ENCODE measurements around the gene ELMO1.

The ELMO1 gene

DNA sequence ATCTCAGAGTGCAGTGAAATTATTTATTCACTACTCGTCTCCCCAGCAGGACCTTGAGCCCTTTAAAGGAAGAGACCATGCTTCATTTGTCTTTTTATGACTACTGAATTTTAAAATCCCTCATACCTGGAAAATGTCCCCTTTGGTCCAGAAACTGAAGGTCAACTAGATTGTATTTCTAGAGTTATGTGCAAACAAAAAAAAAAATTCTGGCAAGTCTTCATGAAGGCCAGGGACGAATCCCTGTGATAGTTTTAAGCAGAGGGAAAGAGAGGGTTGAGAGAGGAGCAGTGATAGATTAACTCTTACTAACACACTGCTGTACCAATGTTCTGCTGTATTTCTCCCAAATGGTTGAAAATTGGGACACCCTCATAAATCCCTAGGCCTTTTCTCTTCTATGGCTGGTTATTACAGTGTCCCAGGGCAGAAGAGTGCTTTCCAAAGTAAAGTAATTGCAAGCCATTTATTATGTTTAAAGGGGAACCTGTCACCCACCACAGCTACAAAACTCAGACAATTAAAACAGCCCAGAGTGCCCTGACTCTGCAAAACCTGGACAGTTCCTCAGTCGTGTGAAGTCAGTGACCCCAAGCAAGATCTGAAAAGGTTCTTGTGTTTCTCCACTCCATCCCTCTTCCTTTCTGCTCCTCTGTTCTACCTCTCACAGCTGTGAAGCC, 541.6 kb downstream of the ELMO1 start:
- no peaks in the 10 kb centered on the region for H3K4me1 ChIP-seq (ENCODE audit: control insufficient read depth, insufficient read depth, low read length, poor library complexity, severe bottlenecking)
- DNase-seq = no peak
- H3K36me3 ChIP-seq (ENCODE audit: control insufficient read depth, insufficient read depth, low read length) = no peaks in the 10 kb centered on the region

DNA sequence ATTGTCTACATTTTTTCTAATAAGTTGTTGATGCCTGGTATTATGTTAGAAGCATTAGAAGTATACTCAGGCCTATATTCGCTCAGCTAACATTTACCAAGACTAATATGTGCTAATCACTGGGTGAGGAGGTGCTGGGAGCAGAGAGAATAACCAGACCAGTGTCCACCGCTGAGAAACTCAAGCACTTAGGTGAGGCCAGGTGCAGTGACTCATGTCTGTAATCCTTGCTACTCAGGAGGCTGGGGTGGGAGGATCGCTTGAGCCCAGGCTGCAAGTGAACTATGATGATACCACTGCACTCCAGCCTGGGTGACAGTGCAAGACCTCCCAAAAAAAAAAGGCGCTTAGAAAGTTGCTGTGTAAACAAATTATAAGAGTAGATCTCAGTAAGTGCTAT, 542.2 kb downstream of the ELMO1 start:
- DNase-seq = no peak
- H3K36me3 ChIP-seq (ENCODE audit: control insufficient read depth, insufficient read depth, low read length) = no peaks in the 10 kb centered on the region
- H3K27me3 ChIP-seq (replicated peaks; ENCODE audit: control insufficient read depth, insufficient read depth, low read length, poor library complexity, severe bottlenecking) = no peaks in the 10 kb centered on the region
- no peak overlapping the region for H3K4me3 ChIP-seq (ENCODE audit: insufficient read depth, low read depth, low read length, poor library complexity, severe bottlenecking)
- no peaks in the 10 kb centered on the region for H3K9me3 ChIP-seq (ENCODE audit: control insufficient read depth, low read length)
- no peaks in the 10 kb centered on the region for H3K4me1 ChIP-seq (ENCODE audit: control insufficient read depth, insufficient read depth, low read length, poor library complexity, severe bottlenecking)
- H3K27ac ChIP-seq (ENCODE audit: insufficient read depth, low read length, poor library complexity, severe bottlenecking) = no peak overlapping the region

More for the DNA sequence above, 541.6 kb downstream of the ELMO1 start:
- Histone ChIP-seq H3K27me3 (replicated peaks; ENCODE audit: control insufficient read depth, insufficient read depth, low read length, poor library complexity, severe bottlenecking) (no peaks in the 10 kb centered on the region), H3K9me3 (ENCODE audit: control insufficient read depth, low read length) (no peaks in the 10 kb centered on the region), H3K4me3 (ENCODE audit: insufficient read depth, low read depth, low read length, poor library complexity, severe bottlenecking) (no peak overlapping the region), H3K27ac (ENCODE audit: insufficient read depth, low read length, poor library complexity, severe bottlenecking) (no peak overlapping the region)

DNA sequence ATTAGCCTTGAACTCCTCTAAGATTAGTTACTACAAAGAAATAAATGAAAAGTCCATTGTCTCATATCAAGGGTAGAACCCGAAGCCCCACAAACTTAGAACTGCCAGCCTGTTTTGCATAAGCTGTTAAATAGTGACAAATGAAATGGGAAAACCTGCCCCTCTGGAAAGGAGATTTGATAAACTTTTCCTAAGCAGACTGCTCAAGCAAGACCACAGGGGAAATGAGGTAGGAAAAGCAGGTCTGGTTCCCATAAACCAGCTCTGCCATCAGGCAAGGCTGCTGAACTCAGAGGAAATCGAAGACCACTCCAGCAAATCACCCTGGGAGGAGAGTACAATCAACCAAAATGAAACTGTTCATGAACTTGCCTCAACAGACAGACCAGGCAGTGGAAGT, 542.8 kb downstream of the ELMO1 start:
- Histone ChIP-seq H3K27me3 (replicated peaks; ENCODE audit: control insufficient read depth, insufficient read depth, low read length, poor library complexity, severe bottlenecking) (no peaks in the 10 kb centered on the region), H3K4me1 (ENCODE audit: control insufficient read depth, insufficient read depth, low read length, poor library complexity, severe bottlenecking) (no peaks in the 10 kb centered on the region), H3K9me3 (ENCODE audit: control insufficient read depth, low read length) (no peaks in the 10 kb centered on the region), H3K36me3 (ENCODE audit: control insufficient read depth, insufficient read depth, low read length) (no peaks in the 10 kb centered on the region), H3K4me3 (ENCODE audit: insufficient read depth, low read depth, low read length, poor library complexity, severe bottlenecking) (no peak overlapping the region), H3K27ac (ENCODE audit: insufficient read depth, low read length, poor library complexity, severe bottlenecking) (no peak overlapping the region)
- no peak for DNase-seq

DNA sequence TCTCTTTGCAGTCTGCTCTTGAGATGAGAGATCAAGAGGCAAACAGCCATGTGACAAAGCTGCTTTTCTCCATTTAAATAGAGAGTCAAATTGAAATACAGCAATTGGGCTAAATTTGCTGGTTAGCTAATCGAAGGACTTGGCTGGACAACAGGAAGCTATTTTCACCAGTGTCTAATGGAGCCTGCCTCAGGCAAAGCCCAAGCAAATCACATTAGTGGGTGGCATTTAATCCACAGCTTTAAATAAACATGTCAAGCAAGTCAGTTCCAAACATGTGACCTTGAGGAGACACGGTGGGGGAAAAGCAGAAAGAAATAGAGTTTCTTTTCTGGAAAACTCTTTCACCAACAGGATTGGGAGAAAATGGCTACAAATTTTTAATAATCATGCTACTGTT, 543.9 kb downstream of the ELMO1 start:
- DNase-seq = no peak
- no peaks in the 10 kb centered on the region for H3K36me3 ChIP-seq (ENCODE audit: control insufficient read depth, insufficient read depth, low read length)
- H3K27me3 ChIP-seq (replicated peaks; ENCODE audit: control insufficient read depth, insufficient read depth, low read length, poor library complexity, severe bottlenecking) = no peaks in the 10 kb centered on the region
- H3K4me1 ChIP-seq (ENCODE audit: control insufficient read depth, insufficient read depth, low read length, poor library complexity, severe bottlenecking) = no peaks in the 10 kb centered on the region
- no peaks in the 10 kb centered on the region for H3K9me3 ChIP-seq (ENCODE audit: control insufficient read depth, low read length)
- no peak overlapping the region for H3K27ac ChIP-seq (ENCODE audit: insufficient read depth, low read length, poor library complexity, severe bottlenecking)
- no peak overlapping the region for H3K4me3 ChIP-seq (ENCODE audit: insufficient read depth, low read depth, low read length, poor library complexity, severe bottlenecking)

DNA sequence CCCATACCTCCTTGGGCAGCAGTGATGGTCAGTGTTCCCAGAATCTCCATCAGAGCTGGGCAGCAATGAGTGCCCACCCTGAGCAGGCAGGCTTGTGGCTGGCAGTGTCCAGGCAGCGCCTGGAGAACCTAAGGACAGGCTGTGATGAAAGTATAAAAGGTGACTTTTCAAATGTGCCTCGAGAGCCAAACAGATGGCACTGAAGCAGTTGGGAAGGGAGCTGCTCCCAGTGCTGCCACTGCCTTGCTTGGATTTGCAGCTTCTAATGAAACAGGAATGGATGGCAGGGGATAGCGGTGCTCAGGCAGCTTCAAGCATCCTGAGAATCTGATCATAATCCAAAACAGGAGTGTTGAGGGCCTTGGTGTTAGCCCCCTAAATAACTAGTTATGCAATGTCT, 544.6 kb downstream of the ELMO1 start:
- H3K27ac ChIP-seq (ENCODE audit: insufficient read depth, low read length, poor library complexity, severe bottlenecking) = no peak overlapping the region
- H3K27me3 ChIP-seq (replicated peaks; ENCODE audit: control insufficient read depth, insufficient read depth, low read length, poor library complexity, severe bottlenecking) = no peaks in the 10 kb centered on the region
- DNase-seq = no peak
- H3K9me3 ChIP-seq (ENCODE audit: control insufficient read depth, low read length) = no peaks in the 10 kb centered on the region
- no peak overlapping the region for H3K4me3 ChIP-seq (ENCODE audit: insufficient read depth, low read depth, low read length, poor library complexity, severe bottlenecking)
- H3K4me1 ChIP-seq (ENCODE audit: control insufficient read depth, insufficient read depth, low read length, poor library complexity, severe bottlenecking) = no peaks in the 10 kb centered on the region
- no peaks in the 10 kb centered on the region for H3K36me3 ChIP-seq (ENCODE audit: control insufficient read depth, insufficient read depth, low read length)

DNA sequence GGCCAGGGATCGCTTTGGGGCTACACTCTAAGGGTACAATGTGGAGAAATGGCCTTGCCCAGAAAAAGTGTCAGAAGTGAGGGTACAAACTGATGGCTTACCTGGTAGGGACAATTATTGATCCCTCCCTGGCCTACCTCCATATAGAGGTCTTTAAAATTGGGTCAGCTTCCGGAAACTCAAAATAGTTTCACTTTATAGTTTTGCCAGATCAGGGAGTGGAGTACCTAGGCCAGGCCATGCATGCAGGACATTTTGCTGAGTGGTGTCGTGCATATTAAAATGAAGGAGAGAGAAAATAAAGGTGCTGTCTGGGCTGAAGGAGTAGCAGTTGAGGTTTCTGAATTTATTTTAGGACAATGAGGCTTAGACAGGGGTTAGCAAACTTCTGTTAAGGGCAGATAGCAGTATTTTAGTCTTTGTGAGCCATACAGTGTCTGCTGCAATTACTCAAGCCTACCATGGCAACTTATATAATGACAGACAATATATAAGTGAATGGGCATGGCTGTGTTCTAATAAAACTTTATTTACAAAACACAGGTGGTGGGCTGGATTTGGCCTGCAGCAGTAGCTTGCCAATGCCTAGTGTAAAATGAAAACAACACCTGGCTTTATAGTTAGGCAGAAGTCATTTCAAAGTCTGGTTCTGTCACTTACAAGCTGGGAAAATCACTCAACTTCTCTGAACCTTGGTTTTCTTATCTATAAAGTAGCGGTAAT, 547.5 kb downstream of the ELMO1 start:
- H3K27ac ChIP-seq (ENCODE audit: insufficient read depth, low read length, poor library complexity, severe bottlenecking) = no peak overlapping the region
- no peaks in the 10 kb centered on the region for H3K4me1 ChIP-seq (ENCODE audit: control insufficient read depth, insufficient read depth, low read length, poor library complexity, severe bottlenecking)
- DNase-seq = no peak
- H3K36me3 ChIP-seq (ENCODE audit: control insufficient read depth, insufficient read depth, low read length) = no peaks in the 10 kb centered on the region
- H3K27me3 ChIP-seq (replicated peaks; ENCODE audit: control insufficient read depth, insufficient read depth, low read length, poor library complexity, severe bottlenecking) = no peaks in the 10 kb centered on the region
- no peak overlapping the region for H3K4me3 ChIP-seq (ENCODE audit: insufficient read depth, low read depth, low read length, poor library complexity, severe bottlenecking)
- H3K9me3 ChIP-seq (ENCODE audit: control insufficient read depth, low read length) = no peaks in the 10 kb centered on the region

DNA sequence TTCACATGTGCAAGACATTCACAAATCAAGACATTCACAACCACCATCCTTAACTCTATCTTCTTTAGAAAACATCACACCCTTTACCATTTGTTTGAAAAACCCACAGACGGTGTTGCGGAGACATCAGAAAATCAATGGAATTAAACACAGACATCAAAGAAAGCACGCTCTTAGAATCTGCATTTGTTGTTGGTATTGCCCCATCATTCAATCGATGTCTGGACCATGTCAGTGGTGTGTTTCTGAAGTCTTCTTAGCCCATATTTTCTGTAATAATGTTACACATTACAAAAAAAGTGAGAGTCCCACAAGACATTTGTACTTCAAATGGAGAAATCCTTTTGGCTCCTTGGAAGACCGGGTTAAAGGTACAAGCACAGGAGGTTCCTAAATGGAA, 550.5 kb downstream of the ELMO1 start:
- Histone ChIP-seq H3K27ac (ENCODE audit: insufficient read depth, low read length, poor library complexity, severe bottlenecking) (no peak overlapping the region), H3K4me3 (ENCODE audit: insufficient read depth, low read depth, low read length, poor library complexity, severe bottlenecking) (no peak overlapping the region), H3K36me3 (ENCODE audit: control insufficient read depth, insufficient read depth, low read length) (peaks cover 19% of the 10 kb centered on the region), H3K9me3 (ENCODE audit: control insufficient read depth, low read length) (no peaks in the 10 kb centered on the region), H3K27me3 (replicated peaks; ENCODE audit: control insufficient read depth, insufficient read depth, low read length, poor library complexity, severe bottlenecking) (no peaks in the 10 kb centered on the region), H3K4me1 (ENCODE audit: control insufficient read depth, insufficient read depth, low read length, poor library complexity, severe bottlenecking) (no peaks in the 10 kb centered on the region)
- DNase-seq = no peak

DNA sequence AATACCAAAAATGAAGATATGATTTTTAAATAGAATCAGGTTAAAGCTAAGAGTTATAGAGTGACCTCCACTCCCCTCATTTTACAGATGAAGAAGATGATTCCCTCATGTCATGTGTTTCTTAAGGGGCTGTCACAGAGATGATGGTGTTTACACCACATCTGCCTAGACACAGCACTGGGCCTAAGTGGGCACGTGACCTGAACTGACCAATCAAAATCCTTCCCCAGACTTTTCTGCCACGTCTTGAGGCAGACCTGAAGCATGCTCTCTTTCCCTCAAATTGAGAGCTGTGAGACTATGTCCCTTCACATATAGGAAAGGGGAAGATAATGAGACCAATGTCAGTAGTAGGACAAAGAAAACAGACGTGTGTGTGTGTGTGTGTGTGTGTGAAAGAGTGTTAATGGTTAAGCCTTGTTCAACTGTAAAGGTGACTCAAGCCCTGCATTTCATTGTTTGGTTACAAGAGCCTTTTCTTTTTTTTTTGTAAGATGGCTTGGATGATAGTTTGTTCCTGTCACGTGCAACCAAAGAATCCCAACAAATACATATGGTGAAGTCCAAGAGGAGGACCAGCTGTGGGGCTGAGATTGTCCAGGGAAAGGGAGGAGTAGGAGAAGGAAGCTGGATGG, 551.6 kb downstream of the ELMO1 start:
- Histone ChIP-seq H3K4me1 (ENCODE audit: control insufficient read depth, insufficient read depth, low read length, poor library complexity, severe bottlenecking) (no peaks in the 10 kb centered on the region), H3K27ac (ENCODE audit: insufficient read depth, low read length, poor library complexity, severe bottlenecking) (no peak overlapping the region), H3K36me3 (ENCODE audit: control insufficient read depth, insufficient read depth, low read length) (peaks cover 29% of the 10 kb centered on the region), H3K27me3 (replicated peaks; ENCODE audit: control insufficient read depth, insufficient read depth, low read length, poor library complexity, severe bottlenecking) (no peaks in the 10 kb centered on the region), H3K4me3 (ENCODE audit: insufficient read depth, low read depth, low read length, poor library complexity, severe bottlenecking) (no peak overlapping the region), H3K9me3 (ENCODE audit: control insufficient read depth, low read length) (no peaks in the 10 kb centered on the region)
- no peak for DNase-seq

DNA sequence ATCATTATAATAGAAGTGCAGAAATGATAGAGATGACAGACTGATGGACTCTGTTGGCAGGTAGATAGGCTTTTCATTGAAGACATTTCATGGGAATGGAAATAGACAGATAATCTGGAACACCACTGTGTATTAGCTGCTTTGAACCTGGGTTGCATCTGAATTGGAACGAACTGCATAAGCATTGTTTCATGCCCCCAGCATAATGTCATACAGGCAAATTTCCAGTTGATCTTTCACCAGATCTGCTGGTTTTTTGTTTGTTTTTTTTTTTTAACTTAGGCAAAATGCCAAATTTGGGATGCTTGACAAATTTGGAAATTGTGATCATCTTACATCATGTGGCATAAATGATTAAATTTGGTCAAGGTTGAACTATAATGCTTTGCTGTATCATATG, 552.2 kb downstream of the ELMO1 start:
- Histone ChIP-seq H3K27me3 (replicated peaks; ENCODE audit: control insufficient read depth, insufficient read depth, low read length, poor library complexity, severe bottlenecking) (no peaks in the 10 kb centered on the region), H3K27ac (ENCODE audit: insufficient read depth, low read length, poor library complexity, severe bottlenecking) (no peak overlapping the region), H3K4me3 (ENCODE audit: insufficient read depth, low read depth, low read length, poor library complexity, severe bottlenecking) (no peak overlapping the region), H3K36me3 (ENCODE audit: control insufficient read depth, insufficient read depth, low read length) (peaks cover 33% of the 10 kb centered on the region), H3K4me1 (ENCODE audit: control insufficient read depth, insufficient read depth, low read length, poor library complexity, severe bottlenecking) (no peaks in the 10 kb centered on the region), H3K9me3 (ENCODE audit: control insufficient read depth, low read length) (no peaks in the 10 kb centered on the region)
- no peak for DNase-seq

DNA sequence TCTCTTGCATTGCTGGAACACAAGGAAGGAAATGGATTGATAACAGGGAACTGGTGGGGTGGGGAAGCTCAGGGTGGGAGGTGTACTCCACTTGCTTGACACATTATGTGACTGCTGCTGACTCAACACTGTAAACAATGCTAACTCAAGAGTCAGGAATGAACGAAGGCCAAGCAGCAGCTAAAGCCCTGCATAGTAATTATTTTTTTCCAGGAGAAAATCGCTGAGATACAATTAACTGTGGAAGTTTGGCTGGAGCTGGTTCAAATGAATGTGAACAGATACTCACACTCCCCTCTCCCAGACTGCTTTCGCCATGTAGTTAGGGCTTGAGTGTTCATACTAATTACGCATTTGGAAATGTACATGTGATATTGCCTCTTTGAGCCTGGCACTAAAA, 553.5 kb downstream of the ELMO1 start:
- no peak for DNase-seq
- Histone ChIP-seq H3K36me3 (ENCODE audit: control insufficient read depth, insufficient read depth, low read length) (peaks cover 37% of the 10 kb centered on the region), H3K9me3 (ENCODE audit: control insufficient read depth, low read length) (no peaks in the 10 kb centered on the region), H3K4me1 (ENCODE audit: control insufficient read depth, insufficient read depth, low read length, poor library complexity, severe bottlenecking) (no peaks in the 10 kb centered on the region), H3K4me3 (ENCODE audit: insufficient read depth, low read depth, low read length, poor library complexity, severe bottlenecking) (no peak overlapping the region), H3K27me3 (replicated peaks; ENCODE audit: control insufficient read depth, insufficient read depth, low read length, poor library complexity, severe bottlenecking) (no peaks in the 10 kb centered on the region), H3K27ac (ENCODE audit: insufficient read depth, low read length, poor library complexity, severe bottlenecking) (no peak overlapping the region)

Measured in effector memory CD4-positive, alpha-beta T cell (primary cell).